K562 (cell line): ENCODE measurements around the gene ATP6V1G2. TPM values are rescaled to one million over a fixed set of nuclear protein-coding genes. Genes with fewer than 3 reads are reported as not detected.

Source experiments
- CTCF ChIP-seq, 3 experiments: IDR thresholded peaks in 2 of 3; conservative IDR thresholded peaks in 1 of 3; 2 replicates each; pipeline ENCODE4 v1.5.1; 2011 to 2012; ENCODE audit warnings: low read length in 3 of 3, mild to moderate bottlenecking in 3 of 3, control low read depth in 2 of 3, improper control_type of control experiment in 1 of 3, inconsistent platforms in 1 of 3, low read depth in 1 of 3, mixed read lengths in 1 of 3, moderate library complexity in 1 of 3; ENCODE audit not compliant: insufficient read depth in 2 of 3
- EP400 ChIP-seq: fragments of 450-650 bp; IDR thresholded peaks from 2 replicates; pipeline ENCODE4 v1.6.1; 2017; ENCODE audit warnings: antibody characterized with exemption, mild to moderate bottlenecking, moderate library complexity
- ESRRA ChIP-seq: fragments of 450-650 bp; IDR thresholded peaks from 2 replicates; pipeline ENCODE4 v1.6.1; 2014; ENCODE audit warnings: low read depth, mild to moderate bottlenecking, moderate library complexity, borderline replicate concordance
- HNRNPUL1 ChIP-seq: fragments of 200-400 bp; formaldehyde crosslinking; IDR thresholded peaks from 2 replicates; pipeline ENCODE4 v1.6.1; 2017; ENCODE audit warnings: low read length
- KDM4B ChIP-seq, 2 experiments: fragments of 450-650 bp in 1 of 2; sonication (generic) in 1 of 2; IDR thresholded peaks; 2 replicates each; pipeline ENCODE4 v1.6.1; 2016 to 2017; ENCODE audit warnings: borderline replicate concordance in 2 of 2, antibody characterized with exemption in 1 of 2, low read depth in 1 of 2, mild to moderate bottlenecking in 1 of 2
- KLF6 ChIP-seq: fragments of 250-450 bp; sonication (Bioruptor Pico); IDR thresholded peaks from 2 replicates; pipeline ENCODE4 v1.4.0; 2020; ENCODE audit warnings: mild to moderate bottlenecking, moderate library complexity, borderline replicate concordance
- MYNN ChIP-seq, 2 experiments: sonication (generic); formaldehyde crosslinking in 1 of 2; IDR thresholded peaks; 2 replicates each; pipeline versions ENCODE4 v1.5.0 to v1.6.1; 2016 to 2020; ENCODE audit warnings: antibody characterized with exemption in 1 of 2, missing genetic modification reagents in 1 of 2
- NBN ChIP-seq: fragments of 450-650 bp; IDR thresholded peaks from 2 replicates; pipeline ENCODE4 v1.6.1; 2016; ENCODE audit warnings: low read depth, mild to moderate bottlenecking
- NELFE ChIP-seq: IDR thresholded peaks from 2 replicates; pipeline ENCODE4 v1.6.1; 2011; ENCODE audit warnings: mild to moderate bottlenecking; ENCODE audit not compliant: insufficient read depth, insufficient read length
- NFRKB ChIP-seq: fragments of 450-650 bp; IDR thresholded peaks from 2 replicates; pipeline ENCODE4 v1.6.1; 2016; ENCODE audit warnings: low read depth
- NR1H2 ChIP-seq: sonication (generic); formaldehyde crosslinking; IDR thresholded peaks from 2 replicates; pipeline ENCODE4 v1.4.0; 2020; ENCODE audit warnings: mild to moderate bottlenecking, missing genetic modification reagents
- POLR2A ChIP-seq: fragments of 450-650 bp; conservative IDR thresholded peaks from 2 replicates; pipeline ENCODE4 v1.6.1; 2016
- TAF1 ChIP-seq: IDR thresholded peaks from 2 replicates; pipeline ENCODE4 v1.6.1; 2011; ENCODE audit warnings: mild to moderate bottlenecking, low read length, moderate library complexity; ENCODE audit not compliant: insufficient read depth, control insufficient read depth, severe bottlenecking; ENCODE audit errors: extremely low read depth
- THAP12 ChIP-seq: fragments of 250-450 bp; sonication (Bioruptor Pico); IDR thresholded peaks from 2 replicates; pipeline ENCODE4 v1.9.0; 2021; ENCODE audit warnings: mild to moderate bottlenecking, inconsistent platforms
- ZC3H11A ChIP-seq: IDR thresholded peaks from 2 replicates; pipeline ENCODE4 v1.6.1; 2012; ENCODE audit warnings: low read depth, low read length, improper control_type of control experiment
- ZKSCAN3 ChIP-seq: fragments of 250-450 bp; sonication (Bioruptor Pico); IDR thresholded peaks from 2 replicates; pipeline ENCODE4 v1.4.0; 2020
- ZNF274 ChIP-seq: IDR thresholded peaks from 2 replicates; pipeline ENCODE4 v1.6.1; 2011; ENCODE audit warnings: low read depth, mild to moderate bottlenecking, low read length, moderate library complexity, borderline replicate concordance
- ZNF609 ChIP-seq: sonication (generic); formaldehyde crosslinking; IDR thresholded peaks from 2 replicates; pipeline ENCODE4 v1.8.1; 2023; ENCODE audit warnings: missing genetic modification reagents, mild to moderate bottlenecking, borderline replicate concordance
- polyA plus RNA-seq, 8 experiments: library from polyadenylated mRNA; depleted of rRNA in 4 of 8; stranded (reverse) in 5 of 8; unstranded in 3 of 8; fragments of >200 nt; fragmentation: Nextera tagmentation in 2 of 8; fragmentation: Illumina TruSeq in 1 of 8; extraction: Ambion mirVana in 2 of 8; extraction: Trizol in 1 of 8; gene quantifications; 2 replicates each; pipeline versions ENCODE4 v1.2.1 to v1.2.3, GENCODE V29; 2011 to 2014; ENCODE audit warnings: inconsistent platforms in 1 of 8, missing spikeins in 1 of 8
- total RNA-seq, 7 experiments: library from RNA; depleted of rRNA in 6 of 7; stranded (reverse); fragments of >200 nt in 6 of 7; fragmentation: Illumina TruSeq in 2 of 7; extraction: Trizol in 2 of 7; gene quantifications; 2 replicates each; pipeline versions ENCODE4 v1.2.1 to v1.2.3, GENCODE V29; 2011 to 2021; ENCODE audit warnings: low replicate concordance in 1 of 7

Gene ATP6V1G2
- total and polyA plus RNA-seq, 9 of the 15 experiments (the other 6 are each of a cell fraction or from before 2014, with no cell fraction given): 0.14 to 1.5 (median 0.33) TPM

GRCh38 chr6:31546958-31547726 is 734 bp upstream of the ATP6V1G2 start, which contains the start of gene NFKBIL1 (continued):
- no peak for TF ChIP-seq THAP12 (CRISPR knock-in tag)
- peak; percentile 93 for TF ChIP-seq EP400
- TF ChIP-seq NR1H2 (CRISPR knock-in tag): no peak
- TF ChIP-seq NELFE: no peak
- TF ChIP-seq ZKSCAN3 (CRISPR knock-in tag): no peak
- TF ChIP-seq ESRRA: peak; percentile 69; the same call in 1 of the 2 replicates
- no peak for TF ChIP-seq HNRNPUL1
- TF ChIP-seq NFRKB: peak; percentile 91
- peak; percentile 92; the same call in 1 of the 2 replicates for TF ChIP-seq ZC3H11A
- TF ChIP-seq MYNN (IDR thresholded peaks at IDR 0.05): no peak
- no peak for TF ChIP-seq MYNN (CRISPR knock-in tag; IDR thresholded peaks at IDR 0.05)
- TF ChIP-seq ZNF609 (CRISPR knock-in tag): no peak
- TF ChIP-seq TAF1: peak; percentile 92
- peak; percentile 71 for TF ChIP-seq POLR2A
- TF ChIP-seq ZNF274: no peak
- no peak; a peak in 1 of 6 replicates for TF ChIP-seq CTCF (IDR thresholded peaks at IDR 0.05 in 2 of 3, conservative IDR thresholded peaks at IDR 0.05 in 1 of 3; ENCODE audit: insufficient read depth in 2 of 3, low read depth in 1 of 3, low read length in 3 of 3)
- peak; percentile 77; the same call in 1 of the 2 replicates for TF ChIP-seq NBN
- TF ChIP-seq KDM4B (IDR thresholded peaks at IDR 0.05; ENCODE audit: borderline replicate concordance in 2 of 2, low read depth in 1 of 2): peak in 1 of 2 experiments; percentile 99; a peak in 2 of 4 replicates
- TF ChIP-seq KLF6 (CRISPR knock-in tag): peak; percentile 92
